Large intestine (tissue), 3 donors: ENCODE measurements around the gene QPRT. TPM values are rescaled to one million over a fixed set of nuclear protein-coding genes. Genes with fewer than 3 reads are reported as not detected.
"Not testable (repeated sequence)": the region's sequence is repeated elsewhere in the genome, so short reads cannot be mapped to it uniquely, and the experiment has no call there.

Experiments used
- DNase-seq, 2 donors: peaks; one replicate each; pipeline versions ENCODE4 v3.0.0 to v3.0.0-alpha.2; 2013
- H3K27ac ChIP-seq: one replicate; pipeline ENCODE4 v1.5.1; 2013; ENCODE audit warnings: low read length
- H3K27me3 ChIP-seq: 2 replicates; pipeline ENCODE4 v1.6.1; 2013; ENCODE audit warnings: low read length; ENCODE audit not compliant: control insufficient read depth, insufficient read depth
- H3K36me3 ChIP-seq: 2 replicates; pipeline ENCODE4 v1.6.1; 2013; ENCODE audit warnings: low read length; ENCODE audit not compliant: control insufficient read depth, insufficient read depth
- H3K4me1 ChIP-seq: one replicate; pipeline ENCODE4 v1.6.1; 2013; ENCODE audit warnings: low read length; ENCODE audit not compliant: control insufficient read depth, insufficient read depth
- H3K4me3 ChIP-seq: one replicate; pipeline ENCODE4 v1.5.1; 2013; ENCODE audit warnings: low read length
- H3K9me3 ChIP-seq: one replicate; pipeline ENCODE4 v1.6.1; 2013; ENCODE audit warnings: mild to moderate bottlenecking, low read depth, low read length, moderate library complexity; ENCODE audit not compliant: control insufficient read depth
- WGBS: methylation state at CpG from one replicate; pipeline ENCODE4 v1.1.5; 2013; ENCODE audit warnings: low lambda C conversion rate; ENCODE audit not compliant: insufficient coverage; 5-methylcytosine and 5-hydroxymethylcytosine counted together
- polyA plus RNA-seq: library from polyadenylated mRNA; unstranded; fragments of 120-200 nt; gene quantifications from one replicate; pipeline ENCODE4 v1.2.1, GENCODE V29; 2013

The QPRT gene
- polyA plus RNA-seq, 1 donor = 220 TPM

GRCh38 chr16:29689490-29690351 lies 10.7 kb downstream of the QPRT start:
- peaks cover 36% of the 10 kb centered on the region for H3K36me3 ChIP-seq
- H3K27me3 ChIP-seq, H3K27ac ChIP-seq, H3K4me1 ChIP-seq, H3K4me3 ChIP-seq, DNase-seq, H3K9me3 ChIP-seq: not testable (repeated sequence)
- WGBS = 88% methylated on average over 5 of the region's 23 CpGs

DNA sequence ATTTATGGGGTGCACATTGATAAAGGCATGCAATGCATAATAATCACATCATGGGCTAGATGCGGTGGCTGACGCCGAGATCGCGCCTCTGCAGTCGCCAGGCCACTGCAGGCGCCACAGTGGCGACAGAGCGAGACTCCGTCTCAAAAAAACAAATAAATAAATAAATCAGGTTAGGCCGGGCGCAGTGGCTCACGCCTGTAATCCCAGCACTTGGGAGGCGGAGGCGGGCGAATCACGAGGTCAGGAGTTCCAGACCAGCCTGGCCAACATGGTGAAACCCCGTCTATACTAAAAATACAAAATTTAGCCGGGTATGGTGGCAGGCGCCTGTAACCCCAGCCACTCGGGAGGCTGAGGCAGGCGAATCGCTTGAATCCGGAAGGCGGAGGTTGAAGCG lies 13.6 kb downstream of the QPRT start:
- not testable (repeated sequence) for H3K27ac ChIP-seq, H3K9me3 ChIP-seq, H3K4me1 ChIP-seq, H3K4me3 ChIP-seq, H3K27me3 ChIP-seq, DNase-seq
- peaks cover 32% of the 10 kb centered on the region for H3K36me3 ChIP-seq
- no CpG with 5 or more reads among the region's 26 CpGs for WGBS

GRCh38 chr16:29694384-29695195 lies 15.6 kb downstream of the QPRT start:
- Histone ChIP-seq H3K27me3 (no peaks in the 10 kb centered on the region), H3K4me3 (no peak overlapping the region), H3K27ac (no peak overlapping the region), H3K9me3 (peaks cover 8% of the 10 kb centered on the region), H3K36me3 (peaks cover 26% of the 10 kb centered on the region), H3K4me1 (no peaks in the 10 kb centered on the region)
- WGBS = no CpG with 5 or more reads among the region's 41 CpGs
- no peak for DNase-seq

DNA sequence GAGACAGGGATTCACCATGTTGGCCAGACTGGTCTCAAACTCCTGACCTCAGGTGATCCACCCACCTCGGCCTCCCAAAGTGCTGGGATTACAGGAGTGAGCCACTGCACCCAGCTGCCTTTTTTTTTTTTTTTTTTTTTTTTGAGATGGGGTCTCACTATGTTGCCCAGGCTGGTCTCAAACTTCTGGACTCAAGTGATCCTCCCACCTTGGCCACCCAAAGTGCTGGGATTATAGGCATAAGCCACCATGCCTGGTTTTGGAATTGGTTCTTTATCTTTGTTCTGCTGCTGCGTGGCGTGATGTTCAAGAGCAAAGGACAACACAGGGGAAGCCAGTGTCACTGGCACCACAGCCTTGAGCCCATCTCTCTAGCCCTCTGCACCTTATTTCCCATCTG lies 16.7 kb downstream of the QPRT start:
- H3K4me1 ChIP-seq, DNase-seq, H3K27me3 ChIP-seq, H3K27ac ChIP-seq, H3K4me3 ChIP-seq, H3K9me3 ChIP-seq: not testable (repeated sequence)
- no CpG with 5 or more reads among the region's 3 CpGs for WGBS
- H3K36me3 ChIP-seq = peaks cover 21% of the 10 kb centered on the region

DNA sequence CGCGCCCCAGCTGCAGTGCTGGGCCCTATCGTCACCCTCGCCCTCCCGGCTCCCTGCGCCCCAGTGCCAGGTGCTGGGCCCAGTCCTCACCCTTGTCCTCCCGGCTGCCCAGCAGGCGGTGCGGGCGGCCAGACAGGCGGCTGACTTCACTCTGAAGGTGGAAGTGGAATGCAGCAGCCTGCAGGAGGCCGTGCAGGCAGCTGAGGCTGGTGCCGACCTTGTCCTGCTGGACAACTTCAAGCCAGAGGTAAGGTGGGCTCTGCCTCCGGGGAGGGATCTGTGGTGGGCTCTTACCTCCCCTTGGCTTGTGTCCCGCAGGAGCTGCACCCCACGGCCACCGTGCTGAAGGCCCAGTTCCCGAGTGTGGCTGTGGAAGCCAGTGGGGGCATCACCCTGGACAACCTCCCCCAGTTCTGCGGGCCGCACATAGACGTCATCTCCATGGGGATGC lies 17.9 kb downstream of the QPRT start:
- peaks cover 16% of the 10 kb centered on the region for H3K36me3 ChIP-seq
- no CpG with 5 or more reads among the region's 21 CpGs for WGBS
- H3K27ac ChIP-seq = no peak overlapping the region
- peaks cover 7% of the 10 kb centered on the region for H3K9me3 ChIP-seq
- no peak overlapping the region for H3K4me3 ChIP-seq
- no peak for DNase-seq
- no peaks in the 10 kb centered on the region for H3K27me3 ChIP-seq
- H3K4me1 ChIP-seq = no peaks in the 10 kb centered on the region

- Histone ChIP-seq H3K9me3 (peaks cover 4% of the 10 kb centered on the region), H3K4me3 (no peak overlapping the region), H3K27ac (no peak overlapping the region), H3K4me1 (no peaks in the 10 kb centered on the region), H3K36me3 (peaks cover 14% of the 10 kb centered on the region), H3K27me3 (no peaks in the 10 kb centered on the region)
- no peak for DNase-seq
- no CpG with 5 or more reads among the region's 7 CpGs for WGBS
Observed at GRCh38 chr16:29697391-29697790, 18.4 kb downstream of the QPRT start.

GRCh38 chr16:29698042-29698441 lies 19.1 kb downstream of the QPRT start:
- Histone ChIP-seq H3K9me3 (peaks cover 4% of the 10 kb centered on the region), H3K4me3 (no peak overlapping the region), H3K36me3 (peaks cover 14% of the 10 kb centered on the region), H3K27ac (no peak overlapping the region), H3K4me1 (no peaks in the 10 kb centered on the region), H3K27me3 (no peaks in the 10 kb centered on the region)
- WGBS = 100% methylated on average over 1 of the region's 2 CpGs
- DNase-seq = no peak

GRCh38 chr16:29698484-29699323 lies 19.7 kb downstream of the QPRT start:
- Histone ChIP-seq H3K36me3 (peaks cover 14% of the 10 kb centered on the region), H3K4me3 (no peak overlapping the region), H3K9me3 (peaks cover 4% of the 10 kb centered on the region), H3K27me3 (no peaks in the 10 kb centered on the region), H3K27ac (no peak overlapping the region), H3K4me1 (no peaks in the 10 kb centered on the region)
- DNase-seq = no peak
- WGBS = 87% methylated on average over 3 of the region's 17 CpGs

- Histone ChIP-seq H3K27ac (no peak overlapping the region), H3K4me1 (no peaks in the 10 kb centered on the region), H3K9me3 (peaks cover 4% of the 10 kb centered on the region), H3K36me3 (peaks cover 14% of the 10 kb centered on the region), H3K27me3 (no peaks in the 10 kb centered on the region), H3K4me3 (no peak overlapping the region)
- no peak for DNase-seq
- WGBS = 40% methylated on average over 2 of the region's 11 CpGs
Observed at GRCh38 chr16:29699324-29700219, 20.6 kb downstream of the QPRT start.
